Hypothalamus (tissue), 51 donors: ENCODE results near the gene GCK.
A peak's percentile ranks its signal among the peaks of the same experiment; 100 is the strongest.
"Not testable (repeated sequence)": the region's sequence is repeated elsewhere in the genome, so short reads cannot be mapped to it uniquely, and the experiment has no call there.

Experiments
- DNase-seq, 51 donors: peaks; one replicate each; lab custom pipeline; 2025; lab: John Stamatoyannopoulos, UW

The GCK gene

DNA sequence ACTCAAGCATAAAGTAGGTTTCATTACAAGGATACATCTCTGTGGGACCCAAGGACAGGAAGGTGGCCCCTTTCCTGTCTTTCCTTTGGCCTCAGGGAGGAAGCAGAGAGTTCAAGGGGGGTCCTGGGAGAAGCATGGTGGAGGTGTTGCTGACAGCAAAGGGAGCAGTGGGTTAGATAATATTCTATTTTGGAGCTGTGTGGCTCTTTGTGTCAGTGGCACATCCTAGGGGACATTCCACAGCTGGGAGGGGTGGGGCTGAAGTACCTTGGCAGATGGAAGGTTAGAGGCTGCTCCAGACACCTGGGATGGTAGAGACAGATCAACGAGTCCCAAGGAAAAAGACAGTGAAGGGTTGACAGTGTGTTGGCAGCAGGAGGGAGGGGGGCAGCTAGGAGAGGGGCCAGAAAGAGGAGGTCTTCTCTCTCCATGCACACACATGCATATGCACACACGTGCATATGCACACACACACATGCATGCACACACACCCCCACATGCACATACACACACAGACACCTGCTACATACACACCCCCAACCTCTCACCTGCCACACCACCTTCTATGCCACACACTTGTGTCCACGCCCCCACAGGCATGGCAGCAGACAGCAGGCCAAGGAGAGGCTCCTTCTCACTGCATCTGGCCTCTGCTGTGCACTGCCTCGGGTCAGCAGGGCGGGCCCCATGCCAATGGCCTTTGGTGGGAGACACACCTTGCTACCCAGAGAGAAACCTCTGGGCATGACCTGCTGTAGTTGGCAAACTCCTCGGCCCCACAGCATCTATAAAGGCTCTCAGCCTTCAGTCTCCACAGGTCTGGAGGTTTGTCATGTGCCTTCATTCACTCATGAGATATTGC, 60.3 kb downstream of the GCK start:
- DNase-seq = no peak

DNA sequence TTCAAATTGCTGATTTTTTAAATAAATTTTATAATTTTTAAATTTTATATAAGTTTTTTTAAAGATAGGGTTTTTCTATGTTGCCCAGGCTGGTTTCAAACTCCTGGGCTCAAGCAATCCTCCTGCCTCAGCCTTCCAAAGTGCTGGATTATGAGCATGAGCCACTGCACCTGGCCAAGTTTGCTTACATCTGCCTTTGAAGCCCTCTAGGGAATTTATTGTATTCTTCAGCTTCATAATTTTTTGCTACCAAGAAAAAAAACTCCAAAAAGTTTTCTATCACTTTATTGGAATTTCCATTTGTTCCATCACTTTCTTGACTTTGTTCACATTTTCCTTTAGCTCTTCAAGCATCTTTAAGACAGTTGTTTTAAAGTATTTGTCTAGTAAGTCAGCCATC, 62.1 kb downstream of the GCK start:
- no peak for DNase-seq

- DNase-seq = not testable (repeated sequence)
Measured at GRCh38 chr7:44126574-44126973, 62.7 kb downstream of the GCK start.

DNA sequence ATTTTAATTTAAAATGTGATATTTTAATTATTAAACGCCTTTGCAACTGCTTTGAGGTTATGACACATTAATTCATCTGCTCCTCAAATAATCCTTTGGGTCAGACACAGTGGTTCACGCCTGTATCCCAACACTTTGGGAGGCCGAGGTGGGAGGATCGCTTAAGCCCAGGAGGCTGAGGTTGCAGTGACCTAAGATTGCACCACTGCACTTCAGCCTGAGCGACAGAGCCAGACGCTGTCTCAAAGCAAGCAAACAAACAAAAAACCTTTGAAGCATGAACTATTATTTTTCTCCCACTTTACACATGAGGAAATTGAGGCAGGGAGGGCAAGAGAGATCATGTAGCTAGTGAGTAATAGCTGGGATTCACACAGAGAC, 64.4 kb downstream of the GCK start:
- DNase-seq = no peak

DNA sequence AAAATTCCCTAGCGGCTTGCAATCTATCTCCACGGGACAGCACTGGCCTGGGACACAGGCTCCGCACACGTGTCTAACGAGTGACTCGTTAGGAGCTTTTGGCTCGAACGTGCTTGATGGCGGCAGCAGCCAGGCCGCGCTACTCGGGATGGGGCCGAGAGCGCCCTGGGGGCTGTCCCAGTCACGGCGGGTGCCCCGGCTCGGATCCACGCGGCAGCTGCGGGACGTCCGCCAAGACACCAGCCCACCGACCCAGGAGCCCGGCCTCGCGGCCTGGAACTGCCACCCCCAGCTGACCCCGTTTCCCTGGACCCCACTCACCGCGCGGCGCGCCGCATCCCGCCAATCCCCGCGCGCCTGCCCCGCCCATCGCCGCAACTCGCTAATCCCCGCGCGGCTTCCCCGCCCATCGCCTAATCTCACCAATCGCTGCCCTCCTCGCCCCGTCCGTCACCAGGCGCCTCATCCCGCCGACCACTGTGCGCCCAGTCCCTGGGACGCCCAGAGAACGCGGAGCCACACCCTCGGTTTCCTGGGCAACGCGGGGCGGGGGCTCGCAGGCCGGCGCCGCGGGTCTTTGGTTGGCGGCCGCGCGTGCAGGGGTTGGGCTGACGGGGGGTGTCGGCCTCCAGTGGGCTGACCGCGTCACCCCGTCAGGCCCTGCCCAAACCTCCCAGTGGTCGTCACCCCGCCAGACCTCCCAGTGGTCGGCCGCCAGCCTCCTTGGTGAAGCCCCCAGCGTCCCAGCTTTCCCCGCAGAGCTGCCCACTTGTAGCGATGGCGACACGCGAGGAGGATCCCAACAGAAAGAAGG, 65.8 kb downstream of the GCK start, which contains the start of gene POLD2:
Gene POLD2 (minus strand): TSS at position 359 of the 814 bp plus-strand sequence. CDS start 1,495 bp downstream, outside the sequence.
- DNase-seq = peak; percentile 45 to 99 (median 97)

- no peak for DNase-seq
Measured at GRCh38 chr7:44122529-44122928, 66.7 kb downstream of the GCK start.

DNA sequence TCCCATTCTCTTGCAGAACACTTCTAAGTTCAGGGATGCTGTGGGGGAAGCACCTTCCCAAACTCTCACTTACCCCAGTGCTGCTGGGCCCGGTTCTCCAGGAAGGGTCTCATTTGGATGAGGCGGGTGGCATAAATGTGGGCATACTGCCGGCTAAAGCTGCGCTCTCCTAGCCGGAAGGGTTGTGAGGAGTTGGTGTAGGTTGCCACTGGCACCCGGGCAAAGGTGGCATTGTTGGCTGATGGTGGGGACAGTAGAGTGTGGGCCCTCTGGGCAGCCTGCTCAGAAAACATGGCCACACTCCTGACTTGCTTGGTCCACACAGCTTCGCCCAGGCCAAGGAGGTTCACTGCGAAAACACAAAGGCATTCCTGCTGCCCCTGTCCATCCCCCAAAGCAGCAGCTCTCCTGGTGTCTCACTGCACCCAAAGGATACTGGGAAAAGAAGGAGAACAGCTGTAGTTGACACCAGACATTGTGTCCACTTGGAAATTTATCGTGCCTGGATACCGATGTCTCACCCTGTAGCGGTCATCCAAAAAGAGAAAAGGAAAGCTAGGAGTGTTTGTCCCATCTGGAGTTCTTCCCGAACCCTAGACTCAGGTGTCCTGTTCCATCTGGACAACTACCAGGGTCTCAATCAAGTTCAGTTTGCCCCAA, 67.3 kb downstream of the GCK start:
- DNase-seq = no peak

DNA sequence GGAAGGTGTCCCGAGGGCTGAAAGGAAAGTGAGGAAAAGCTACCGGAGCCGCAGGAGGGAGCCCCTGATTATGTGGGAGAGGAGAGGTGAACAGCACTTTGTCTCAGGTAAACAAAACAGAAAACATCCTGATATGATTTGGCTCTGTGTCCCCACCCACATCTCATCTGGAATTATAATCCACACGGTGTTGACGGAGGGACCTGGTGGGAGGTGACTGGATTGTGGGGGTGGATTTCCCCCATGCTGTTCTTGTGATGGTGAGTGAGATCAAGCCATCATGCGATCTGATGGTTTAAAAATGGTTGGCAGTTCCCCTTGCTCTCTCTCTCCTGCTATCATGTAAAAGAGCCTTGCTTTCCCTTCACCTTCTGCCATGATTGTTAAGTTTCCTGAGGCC, 68.8 kb downstream of the GCK start:
- no peak for DNase-seq

GRCh38 chr7:44119829-44120380, 69.3 kb downstream of the GCK start:
- no peak for DNase-seq

GRCh38 chr7:44117801-44118429, 71.3 kb downstream of the GCK start:
- no peak for DNase-seq

GRCh38 chr7:44116789-44117666, 72.2 kb downstream of the GCK start:
- no peak for DNase-seq

DNA sequence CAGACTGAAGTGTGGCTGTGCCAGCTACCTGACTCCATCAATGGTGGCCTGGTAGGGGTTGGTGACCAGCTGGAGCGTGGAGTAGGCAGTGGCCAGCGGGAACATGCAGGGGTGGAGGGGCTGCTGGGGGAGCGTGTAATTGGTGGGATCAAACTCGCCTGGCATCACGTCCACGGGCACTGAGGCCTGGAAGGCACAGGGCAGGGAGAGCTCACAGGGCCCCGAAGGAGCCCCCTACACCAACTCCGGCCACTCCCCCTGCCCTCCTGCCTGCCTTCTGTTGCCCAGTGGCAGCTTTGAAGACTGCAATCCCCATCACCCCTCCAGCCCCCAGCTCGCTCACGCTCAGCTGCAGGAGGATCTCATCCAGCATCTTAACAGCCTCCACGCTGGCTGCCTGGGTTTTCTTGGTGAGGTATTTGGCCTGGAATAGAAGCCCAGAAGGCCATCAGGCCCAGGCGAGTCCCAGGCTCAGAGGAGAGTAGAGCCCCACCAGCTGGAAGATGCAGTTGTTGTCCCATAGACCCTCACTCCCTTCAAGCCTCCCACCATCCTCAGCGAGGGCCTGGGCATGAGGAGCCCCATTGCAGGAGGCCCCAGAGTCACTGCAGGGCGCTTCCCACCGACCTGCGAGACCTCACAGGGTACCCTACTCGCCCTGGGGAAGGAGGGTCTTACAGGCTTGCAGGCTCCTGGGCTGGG, 73.0 kb downstream of the GCK start:
- no peak for DNase-seq

DNA sequence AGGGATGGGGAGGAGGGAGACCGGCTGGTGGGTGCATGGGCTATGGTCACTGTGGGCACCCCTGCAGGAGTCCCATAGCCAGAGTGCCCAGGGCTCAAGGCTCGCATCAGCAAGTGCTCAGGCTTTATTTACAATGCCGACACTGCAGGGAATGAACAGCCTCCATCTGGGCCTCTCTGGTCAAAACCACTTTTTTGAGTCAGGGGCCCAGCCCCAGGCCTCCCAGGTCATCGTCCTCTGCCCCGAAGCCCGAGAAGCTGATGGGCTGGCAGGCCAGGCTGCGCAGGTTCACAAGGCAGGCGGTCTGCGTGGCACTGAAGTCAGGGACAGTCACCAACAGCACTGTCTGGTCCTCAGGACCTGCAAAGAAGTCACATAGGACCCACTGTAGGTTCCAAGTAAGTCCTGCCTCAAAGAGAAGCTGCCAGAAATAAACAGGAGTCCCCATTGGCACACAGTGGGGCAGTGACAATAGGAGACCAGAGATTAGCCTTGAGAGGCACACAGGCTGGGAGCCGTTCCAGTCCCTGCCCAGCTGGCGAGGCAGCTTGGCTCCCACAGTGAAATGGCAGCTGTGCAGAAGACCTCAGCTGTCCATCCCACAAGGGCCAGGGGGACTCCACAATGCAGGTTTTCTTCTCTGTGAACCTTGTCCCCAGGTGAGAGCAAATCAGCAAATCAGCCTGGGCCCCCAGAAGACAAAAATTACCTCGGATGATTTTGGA, 74.5 kb downstream of the GCK start:
- DNase-seq = peak in 43 of 51 donors; percentile 24 to 92 (median 68)

DNA sequence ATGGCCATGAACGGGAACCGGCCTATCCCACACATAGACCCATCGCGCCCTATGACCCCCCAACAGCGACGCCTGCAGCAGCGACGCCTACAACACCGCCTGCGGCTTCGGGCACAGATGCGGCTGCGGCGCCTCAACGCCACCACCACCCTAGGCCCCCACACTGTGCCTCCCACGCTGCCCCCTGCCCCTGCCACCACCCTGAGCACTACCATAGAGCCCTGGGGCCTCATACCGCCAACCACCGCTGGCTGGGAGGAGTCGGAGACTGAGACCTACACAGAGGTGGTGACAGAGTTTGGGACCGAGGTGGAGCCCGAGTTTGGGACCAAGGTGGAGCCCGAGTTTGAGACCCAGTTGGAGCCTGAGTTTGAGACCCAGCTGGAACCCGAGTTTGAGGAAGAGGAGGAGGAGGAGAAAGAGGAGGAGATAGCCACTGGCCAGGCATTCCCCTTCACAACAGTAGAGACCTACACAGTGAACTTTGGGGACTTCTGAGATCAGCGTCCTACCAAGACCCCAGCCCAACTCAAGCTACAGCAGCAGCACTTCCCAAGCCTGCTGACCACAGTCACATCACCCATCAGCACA, 75.4 kb downstream of the GCK start:
- DNase-seq = no peak

- no peak for DNase-seq
Measured at GRCh38 chr7:44112997-44113763, 76.1 kb downstream of the GCK start.

GRCh38 chr7:44112231-44112996, 76.8 kb downstream of the GCK start:
- no peak for DNase-seq
